Hepatocyte (in vitro differentiated cells): ENCODE data around the gene CNR1. TPM values are rescaled to one million over a fixed set of nuclear protein-coding genes. Genes with fewer than 3 reads are reported as not detected.
A peak's percentile ranks its signal among the peaks of the same experiment; 100 is the strongest.

Experiments used
- DNase-seq: peaks from one replicate; pipeline ENCODE4 v3.0.0-alpha.2; 2016; ENCODE audit warnings: low spot score
- H2AFZ ChIP-seq: fragments of 200-600 bp; sonication (generic); 2 replicates; pipeline ENCODE4 v1.6.0; 2016; ENCODE audit warnings: antibody characterized with exemption, mild to moderate bottlenecking
- H3K27ac ChIP-seq: fragments of 200-600 bp; sonication (generic); 2 replicates; pipeline ENCODE4 v1.5.1; 2016; ENCODE audit warnings: mild to moderate bottlenecking
- H3K27me3 ChIP-seq: fragments of 200-600 bp; sonication (generic); 2 replicates; pipeline ENCODE4 v1.6.1; 2016
- H3K36me3 ChIP-seq: fragments of 200-600 bp; sonication (generic); replicated peaks from 2 replicates; pipeline ENCODE4 v1.5.1; 2016; ENCODE audit warnings: low read depth; ENCODE audit not compliant: insufficient read depth
- H3K4me1 ChIP-seq: fragments of 200-600 bp; sonication (generic); 2 replicates; pipeline ENCODE4 v1.5.1; 2016; ENCODE audit warnings: mild to moderate bottlenecking, moderate library complexity; ENCODE audit not compliant: insufficient read depth
- H3K4me2 ChIP-seq: fragments of 200-600 bp; sonication (generic); 2 replicates; pipeline ENCODE4 v1.6.0; 2016
- H3K4me3 ChIP-seq: fragments of 200-600 bp; sonication (generic); 2 replicates; pipeline ENCODE4 v1.5.1; 2016; ENCODE audit warnings: mild to moderate bottlenecking
- H3K79me2 ChIP-seq: fragments of 200-600 bp; sonication (generic); 2 replicates; pipeline ENCODE4 v1.6.0; 2017; ENCODE audit warnings: mild to moderate bottlenecking
- H3K9me2 ChIP-seq: fragments of 200-600 bp; sonication (generic); replicated peaks from 2 replicates; pipeline ENCODE4 v1.6.0; 2017; ENCODE audit warnings: mild to moderate bottlenecking; ENCODE audit not compliant: insufficient read depth
- H3K9me3 ChIP-seq: fragments of 200-600 bp; sonication (generic); 2 replicates; pipeline ENCODE4 v1.5.1; 2016; ENCODE audit warnings: low read depth, mild to moderate bottlenecking
- H4K20me1 ChIP-seq: fragments of 200-600 bp; sonication (generic); 2 replicates; pipeline ENCODE4 v1.6.0; 2016; ENCODE audit warnings: mild to moderate bottlenecking; ENCODE audit not compliant: insufficient read depth, poor library complexity, severe bottlenecking
- CTCF ChIP-seq: fragments of 200-600 bp; sonication (generic); IDR thresholded peaks from 2 replicates; pipeline ENCODE4 v1.5.1; 2016; ENCODE audit warnings: antibody characterized with exemption, mild to moderate bottlenecking; ENCODE audit not compliant: poor library complexity
- EZH2 ChIP-seq: fragments of 200-600 bp; sonication (generic); IDR thresholded peaks from 2 replicates; pipeline ENCODE4 v1.6.1; 2016; ENCODE audit warnings: antibody characterized with exemption, mild to moderate bottlenecking, borderline replicate concordance
- EZH2phosphoT487 ChIP-seq: fragments of 200-600 bp; sonication (generic); IDR thresholded peaks from one replicate; pipeline ENCODE4 v1.6.1; 2018; ENCODE audit warnings: antibody characterized with exemption, mild to moderate bottlenecking, low read depth, moderate library complexity; ENCODE audit not compliant: unreplicated experiment, severe bottlenecking
- WGBS: methylation state at CpG from one replicate; pipeline ENCODE4 v1.1.6; 2016; ENCODE audit warnings: low lambda C conversion rate; ENCODE audit errors: missing lambda C conversion rate; 5-methylcytosine and 5-hydroxymethylcytosine counted together
- polyA plus RNA-seq: library from polyadenylated mRNA; unstranded; fragments of >200 nt; fragmentation: Nextera tagmentation; extraction: Ambion mirVana; gene quantifications from 2 replicates; pipeline ENCODE4 v1.2.1, GENCODE V29; 2016
- total RNA-seq: library from RNA; depleted of rRNA; stranded (reverse); fragments of >200 nt; gene quantifications from 2 replicates; pipeline ENCODE4 v1.2.3, GENCODE V29; 2014

Gene CNR1
- total and polyA plus RNA-seq, 2 experiments from 2014 or later = 1.1 to 5.2 TPM

- H3K27ac ChIP-seq = no peak overlapping the region
Measured at GRCh38 chr6:88168362-88168761, 2.2 kb upstream of the CNR1 start.

GRCh38 chr6:88167352-88167937 is 1.3 kb upstream of the CNR1 start:
- Histone ChIP-seq H3K27me3 (peaks cover 62% of the 10 kb centered on the region), H3K4me1 (peaks cover 10% of the 10 kb centered on the region), H3K79me2 (no peaks in the 10 kb centered on the region), H3K27ac (no peak overlapping the region), H3K9me2 (no peaks in the 10 kb centered on the region), H3K4me3 (peak overlapping the region; percentile 84), H3K36me3 (no peaks in the 10 kb centered on the region), H2AFZ (peak overlapping the region; percentile 87), H3K4me2 (peak overlapping the region; percentile 100), H3K9me3 (no peaks in the 10 kb centered on the region), H4K20me1 (no peaks in the 10 kb centered on the region)
- TF ChIP-seq CTCF = no peak
- TF ChIP-seq EZH2 = peak; percentile 35
- WGBS = 9% methylated on average over 40 of the region's 40 CpGs
- peak; percentile 21 for DNase-seq

More at GRCh38 chr6:88168362-88168761, 2.2 kb upstream of the CNR1 start:
- H3K4me1 ChIP-seq = peaks cover 10% of the 10 kb centered on the region
- 70% methylated on average over 3 of the region's 3 CpGs for WGBS
- no peak for DNase-seq
- H4K20me1 ChIP-seq = no peaks in the 10 kb centered on the region
- peaks cover 55% of the 10 kb centered on the region for H3K27me3 ChIP-seq
- TF ChIP-seq CTCF (no peak), EZH2 (no peak), EZH2phosphoT487 (no peak)
- H2AFZ ChIP-seq = no peak overlapping the region
- no peak overlapping the region for H3K4me3 ChIP-seq
- H3K9me3 ChIP-seq = no peaks in the 10 kb centered on the region
- H3K9me2 ChIP-seq = no peaks in the 10 kb centered on the region
- no peak overlapping the region for H3K4me2 ChIP-seq
- H3K36me3 ChIP-seq = no peaks in the 10 kb centered on the region
- H3K79me2 ChIP-seq = no peaks in the 10 kb centered on the region

- H3K4me2 ChIP-seq = peak overlapping the region; percentile 100
- H3K27me3 ChIP-seq = peaks cover 62% of the 10 kb centered on the region
- no peaks in the 10 kb centered on the region for H3K9me2 ChIP-seq
- H3K36me3 ChIP-seq = no peaks in the 10 kb centered on the region
- no peaks in the 10 kb centered on the region for H3K9me3 ChIP-seq
- peak overlapping the region; percentile 32 for H3K27ac ChIP-seq
- DNase-seq = peak; percentile 51
- peak overlapping the region; percentile 87 for H2AFZ ChIP-seq
- H3K4me3 ChIP-seq = peak overlapping the region; percentile 84
- WGBS = 0% methylated on average over 19 of the region's 103 CpGs
- no peaks in the 10 kb centered on the region for H4K20me1 ChIP-seq
- H3K79me2 ChIP-seq = no peaks in the 10 kb centered on the region
- H3K4me1 ChIP-seq = peaks cover 10% of the 10 kb centered on the region
- TF ChIP-seq EZH2 = peak; percentile 22
- TF ChIP-seq EZH2phosphoT487 = no peak
- no peak for TF ChIP-seq CTCF
Measured at GRCh38 chr6:88166493-88167351, 575 bp upstream of the CNR1 start.
